HCT116 (cell line): ENCODE measurements around the gene TUBB1. TPM values are rescaled to one million over a fixed set of nuclear protein-coding genes. Genes with fewer than 3 reads are reported as not detected.

ENCODE experiments used
- ATAC-seq: fragments of 200-7000 bp; cut with Tn5 transposase; 2 replicates; pipeline ENCODE4 v1.9.1; 2020; ENCODE audit warnings: mild to moderate bottlenecking, moderate library complexity
- BruUV-seq: library from RNA; stranded (reverse); fragments of 400-500 nt; replicated peaks from 2 replicates; lab custom pipeline; 2021; lab: Mats Ljungman, UMichigan
- CTCF ChIA-PET: fragments of 300-600 bp; sonication (Branson Sonifier 250); formaldehyde crosslinking; loops from one replicate; lab custom pipeline; 2021; ENCODE audit warnings: antibody characterized with exemption; lab: Charles Lee
- POLR2A ChIA-PET: fragments of 300-600, 350-600 bp; sonication (Branson Sonifier 250); formaldehyde crosslinking; loops from one replicate; lab custom pipeline; 2021; ENCODE audit warnings: antibody characterized with exemption; lab: Charles Lee
- RAD21 ChIA-PET, 2 experiments: fragments of 300-600 bp; sonication (Branson Sonifier 250); formaldehyde crosslinking; loops; one replicate each; lab custom pipeline; 2023; ENCODE audit warnings: low total read pairs in 2 of 2; ENCODE audit not compliant: uncharacterized antibody in 2 of 2, unreplicated experiment in 2 of 2, low non-redundant PET in 1 of 2; lab: Charles Lee
- DNase-seq: peaks from one replicate; pipeline ENCODE4 v3.0.0-alpha.2; 2010; ENCODE audit warnings: low read depth, low spot score
- H2AFZ ChIP-seq: fragments of 200-600 bp; shearing (Covaris generic), sonication (generic); 2 replicates; pipeline ENCODE4 v1.6.1; 2017; ENCODE audit warnings: low read depth, mixed run types, mixed read lengths, antibody characterized with exemption, low read length; ENCODE audit not compliant: poor library complexity, severe bottlenecking
- H3K27ac ChIP-seq: 2 replicates; pipeline ENCODE4 v1.5.1; 2012; ENCODE audit warnings: low read depth, low read length
- H3K27me3 ChIP-seq: fragments of 200-600 bp; sonication (generic); 2 replicates; pipeline ENCODE4 v1.6.1; 2016; ENCODE audit warnings: mixed run types, low read length, mixed read lengths; ENCODE audit not compliant: insufficient read depth
- H3K36me3 ChIP-seq, 2 experiments: fragments of 200-500 bp in 1 of 2; fragments of 200-600 bp in 1 of 2; sonication (Bioruptor generic) in 1 of 2; sonication (generic) in 1 of 2; 2 replicates each; pipeline versions ENCODE4 v1.5.1 to v1.6.1; 2014 to 2016; ENCODE audit warnings: low read length in 2 of 2, inconsistent platforms in 1 of 2, mixed read lengths in 1 of 2, mixed run types in 1 of 2; ENCODE audit not compliant: insufficient read depth in 2 of 2, control insufficient read depth in 1 of 2
- H3K4me1 ChIP-seq, 2 experiments: fragments of 200-600 bp in 1 of 2; sonication (generic) in 1 of 2; 2 replicates each; pipeline versions ENCODE4 v1.5.1 to v1.6.1; 2012 to 2017; ENCODE audit warnings: low read length in 2 of 2, inconsistent platforms in 1 of 2, mild to moderate bottlenecking in 1 of 2, mixed read lengths in 1 of 2, mixed run types in 1 of 2, moderate library complexity in 1 of 2; ENCODE audit not compliant: insufficient read depth in 2 of 2, control insufficient read depth in 1 of 2
- H3K4me2 ChIP-seq: fragments of 200-600 bp; sonication (generic); 2 replicates; pipeline ENCODE4 v1.6.1; 2017; ENCODE audit warnings: mixed run types, low read length, mixed read lengths
- H3K4me3 ChIP-seq, 2 experiments: fragments of 200-600 bp in 1 of 2; sonication (generic) in 1 of 2; replicated peaks in 1 of 2; 2 replicates each; pipeline ENCODE4 v1.5.1; 2011 to 2016; ENCODE audit warnings: low read length in 2 of 2, control low read depth in 1 of 2, low read depth in 1 of 2, mild to moderate bottlenecking in 1 of 2, mixed read lengths in 1 of 2, mixed run types in 1 of 2
- H3K79me2 ChIP-seq: fragments of 200-600 bp; sonication (generic); 2 replicates; pipeline ENCODE4 v1.6.1; 2017; ENCODE audit warnings: mild to moderate bottlenecking, mixed run types, low read length, moderate library complexity, mixed read lengths; ENCODE audit not compliant: insufficient read depth
- H3K9ac ChIP-seq: fragments of 200-600 bp; sonication (generic); 2 replicates; pipeline ENCODE4 v1.6.1; 2016; ENCODE audit warnings: low read length, mixed read lengths
- H3K9me2 ChIP-seq: fragments of 200-600 bp; sonication (generic), shearing (Covaris generic); 2 replicates; pipeline ENCODE4 v1.6.1; 2017; ENCODE audit warnings: mixed run types, mild to moderate bottlenecking, moderate library complexity; ENCODE audit not compliant: insufficient read depth
- H3K9me3 ChIP-seq, 2 experiments: fragments of 200-500 bp in 1 of 2; fragments of 200-600 bp in 1 of 2; sonication (Bioruptor generic) in 1 of 2; sonication (generic) in 1 of 2; 2 replicates each; pipeline ENCODE4 v1.6.1; 2014 to 2017; ENCODE audit warnings: low read length in 2 of 2, mixed read lengths in 2 of 2, inconsistent platforms in 1 of 2, low read depth in 1 of 2, mild to moderate bottlenecking in 1 of 2, mixed run types in 1 of 2, moderate library complexity in 1 of 2; ENCODE audit not compliant: control insufficient read depth in 1 of 2, insufficient read depth in 1 of 2
- H4K20me1 ChIP-seq: fragments of 200-600 bp; sonication (generic), shearing (Covaris generic); 2 replicates; pipeline ENCODE4 v1.6.1; 2017; ENCODE audit warnings: mixed run types, mild to moderate bottlenecking, moderate library complexity; ENCODE audit not compliant: insufficient read depth
- ELF1 ChIP-seq: IDR thresholded peaks from 2 replicates; pipeline ENCODE4 v1.6.1; 2012; ENCODE audit warnings: low read depth, borderline replicate concordance
- POLR2AphosphoS5 ChIP-seq: IDR thresholded peaks from 2 replicates; pipeline ENCODE4 v1.6.1; 2011; ENCODE audit warnings: mild to moderate bottlenecking, low read depth, low read length, moderate library complexity
- SIN3A ChIP-seq: IDR thresholded peaks from 2 replicates; pipeline ENCODE4 v1.6.1; 2012; ENCODE audit warnings: low read depth
- ZFX ChIP-seq: fragments of 450-650 bp; IDR thresholded peaks from 2 replicates; pipeline ENCODE4 v1.6.1; 2017
- intact Hi-C: fragments of 100-400 bp; cut with micrococcal nuclease; formaldehyde crosslinking; loops from 2 replicates; pipeline ENCODE4 v1.10.0; 2022
- total RNA-seq: library from RNA; stranded (reverse); gene quantifications from one replicate; pipeline ENCODE4 v1.2.1, GENCODE V29; 2021; ENCODE audit not compliant: unreplicated experiment
- TF ChIP-seq, protein P1 (sequence below): IDR thresholded peaks from 2 replicates; pipeline ENCODE4 v1.6.1; 2012

TUBB1 gene
- total RNA-seq, 1 experiment from 2014 or later = not detected

DNA sequence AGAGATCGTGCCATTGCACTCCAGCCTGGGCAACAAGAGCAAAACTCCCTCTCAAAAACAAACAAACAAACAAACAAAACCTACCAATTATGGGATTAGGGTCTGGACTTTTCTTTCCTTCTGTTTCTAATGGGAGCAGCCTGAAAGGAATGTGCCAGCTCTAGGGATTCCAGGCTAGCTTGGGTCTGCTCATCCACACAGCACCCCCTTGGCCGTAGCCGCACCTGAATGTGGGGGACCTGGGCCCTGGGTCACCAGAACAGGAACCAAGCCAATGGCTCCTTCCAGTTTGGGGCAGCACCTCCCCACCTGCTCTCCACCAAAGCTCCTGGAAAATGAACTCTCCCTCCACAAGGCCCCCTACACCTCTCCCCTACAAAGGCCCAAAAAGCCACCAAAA lies 18.9 kb upstream of the TUBB1 start:
- Histone ChIP-seq H3K9me2 (no peaks in the 10 kb centered on the region), H2AFZ (no peak overlapping the region), H3K27me3 (no peaks in the 10 kb centered on the region), H3K79me2 (peaks cover 15% of the 10 kb centered on the region; the same call in 1 of the 2 replicates), H3K36me3 (peaks cover 19 to 28% of the 10 kb centered on the region in 2 experiments; a peak in 3 of 4 replicates), H3K9me3 (no peaks in the 10 kb centered on the region), H3K4me1 (peaks cover 0 to 5% of the 10 kb centered on the region in 2 experiments; a peak in 3 of 4 replicates), H3K9ac (no peak overlapping the region), H3K4me3 (no peak overlapping the region), H4K20me1 (no peaks in the 10 kb centered on the region), H3K27ac (no peak overlapping the region), H3K4me2 (no peak overlapping the region)
- intact Hi-C loops = no loop called here
- TF ChIP-seq SIN3A = no peak
- no TSS peak for BruUV-seq
- POLR2A ChIA-PET = no interaction called here
- no peak for ATAC-seq
- CTCF ChIA-PET = no interaction called here
- RAD21 ChIA-PET = interaction anchor here in 1 of 2 experiments (0.7 kb wide), 1 partner anchor 16 kb away, joined by 4 read pairs; no protein-coding TSS in a partner anchor
- DNase-seq = no peak

GRCh38 chr20:59001068-59001448 lies 18.2 kb upstream of the TUBB1 start:
- H3K27me3 ChIP-seq = no peaks in the 10 kb centered on the region
- intact Hi-C loops = no loop called here
- no peaks in the 10 kb centered on the region for H3K9me2 ChIP-seq
- TF ChIP-seq POLR2AphosphoS5 (no peak), ELF1 (no peak), ZFX (no peak)
- TF ChIP-seq, protein P1, sequence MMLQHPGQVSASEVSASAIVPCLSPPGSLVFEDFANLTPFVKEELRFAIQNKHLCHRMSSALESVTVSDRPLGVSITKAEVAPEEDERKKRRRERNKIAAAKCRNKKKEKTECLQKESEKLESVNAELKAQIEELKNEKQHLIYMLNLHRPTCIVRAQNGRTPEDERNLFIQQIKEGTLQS = no peak
- H3K9ac ChIP-seq = no peak overlapping the region
- DNase-seq = no peak
- H3K79me2 ChIP-seq = peaks cover 22% of the 10 kb centered on the region; the same call in 1 of the 2 replicates
- no peak overlapping the region for H2AFZ ChIP-seq
- no peaks in the 10 kb centered on the region for H3K9me3 ChIP-seq
- H3K27ac ChIP-seq = no peak overlapping the region
- H4K20me1 ChIP-seq = no peaks in the 10 kb centered on the region
- no peak for ATAC-seq
- ChIA-PET CTCF (no interaction called here), POLR2A (no interaction called here), RAD21 (no interaction called here)
- H3K4me2 ChIP-seq = no peak overlapping the region
- H3K36me3 ChIP-seq = peaks cover 12 to 21% of the 10 kb centered on the region in 2 experiments; a peak in 3 of 4 replicates
- peaks cover 4 to 12% of the 10 kb centered on the region in 2 experiments for H3K4me1 ChIP-seq
- no TSS peak for BruUV-seq
- no peak overlapping the region for H3K4me3 ChIP-seq
